CD4-positive, alpha-beta T cell (primary cell): Measurements from ENCODE around the gene UNKL. TPM values are rescaled to one million over a fixed set of nuclear protein-coding genes. Genes with fewer than 3 reads are reported as not detected.

Experiments
- ATAC-seq: fragments of 200-7000 bp; cut with Tn5 transposase; one replicate; pipeline ENCODE4 v1.10.0; 2022; ENCODE audit warnings: mild to moderate bottlenecking; ENCODE audit not compliant: poor library complexity
- CTCF ChIA-PET: fragments of 350-600 bp; sonication (Branson Sonifier 250); formaldehyde crosslinking; loops from one replicate; lab custom pipeline; 2021; ENCODE audit warnings: antibody characterized with exemption, inconsistent platforms; lab: Charles Lee
- POLR2A ChIA-PET: fragments of 350-600 bp; sonication (Branson Sonifier 250); formaldehyde crosslinking; loops from one replicate; lab custom pipeline; 2021; ENCODE audit warnings: antibody characterized with exemption, inconsistent platforms; lab: Charles Lee
- DNase-seq, 14 experiments: peaks; one replicate each; pipeline ENCODE4 v3.0.0-alpha.2; 2013 to 2020; ENCODE audit warnings: mixed read lengths in 2 of 14
- H3K27ac ChIP-seq, 2 donors: one replicate each; pipeline versions ENCODE4 v1.5.1 to v1.7.0; 2013; ENCODE audit warnings: low read length in 2 of 2, low read depth in 1 of 2, mild to moderate bottlenecking in 1 of 2
- H3K27me3 ChIP-seq, 2 experiments: 1 replicate in 1 of 2; 2 replicates in 1 of 2; pipeline versions ENCODE4 v1.6.1 to v1.7.0; 2013; ENCODE audit warnings: low read length in 2 of 2, control low read depth in 1 of 2, mild to moderate bottlenecking in 1 of 2, moderate library complexity in 1 of 2; ENCODE audit not compliant: insufficient read depth in 2 of 2, control insufficient read depth in 1 of 2
- H3K36me3 ChIP-seq: one replicate; pipeline ENCODE4 v1.6.1; 2013; ENCODE audit warnings: low read length, control low read depth; ENCODE audit not compliant: insufficient read depth
- H3K4me1 ChIP-seq: one replicate; pipeline ENCODE4 v1.6.1; 2013; ENCODE audit warnings: low read length, control low read depth; ENCODE audit not compliant: insufficient read depth
- H3K4me3 ChIP-seq: one replicate; pipeline ENCODE4 v1.5.1; 2013; ENCODE audit warnings: mild to moderate bottlenecking, low read length, moderate library complexity
- H3K9me3 ChIP-seq, 2 experiments: 1 replicate in 1 of 2; 2 replicates in 1 of 2; pipeline versions ENCODE4 v1.6.1 to v1.7.0; 2013; ENCODE audit warnings: low read length in 2 of 2, mild to moderate bottlenecking in 2 of 2, control low read depth in 1 of 2, moderate library complexity in 1 of 2; ENCODE audit not compliant: control insufficient read depth in 1 of 2, insufficient read depth in 1 of 2
- H3K27ac Mint-ChIP-seq: one replicate; pipeline ENCODE4 v1.8.0; 2020; ENCODE audit warnings: mixed read lengths
- H3K27me3 Mint-ChIP-seq: one replicate; pipeline ENCODE4 v1.8.0; 2021; ENCODE audit warnings: mixed read lengths
- H3K36me3 Mint-ChIP-seq: one replicate; pipeline ENCODE4 v1.8.0; 2021; ENCODE audit warnings: low read depth, mixed read lengths
- H3K4me1 Mint-ChIP-seq: one replicate; pipeline ENCODE4 v1.8.0; 2021; ENCODE audit warnings: low read depth, mixed read lengths
- H3K4me3 Mint-ChIP-seq: one replicate; pipeline ENCODE4 v1.8.0; 2020; ENCODE audit warnings: mild to moderate bottlenecking, mixed read lengths
- H3K9me3 Mint-ChIP-seq: one replicate; pipeline ENCODE4 v1.8.0; 2020; ENCODE audit warnings: mixed read lengths
- CTCF ChIP-seq: fragments of 200-600 bp; IDR thresholded peaks from one replicate; pipeline ENCODE4 v1.8.0; 2022; ENCODE audit warnings: antibody characterized with exemption, mild to moderate bottlenecking
- intact Hi-C, 2 experiments: fragments of 100-400 bp; cut with DNase I in 1 of 2; cut with micrococcal nuclease in 1 of 2; formaldehyde crosslinking; loops; one replicate each; pipeline versions ENCODE4 v1.15.1 to v1.9.0; 2023 to 2025; cut with DNase I, micrococcal nuclease
- total RNA-seq, 174 experiments: library from RNA in 2 of 174; stranded (reverse) in 2 of 174; gene quantifications; one replicate each; pipeline ENCODE4 v1.2.3 and lab custom pipeline; 2021 to 2026

Gene UNKL
- total RNA-seq, 2 experiments from 2014 or later: 52.6 to 53.2 TPM

- Histone ChIP-seq H3K27ac (no peak overlapping the region), H3K36me3 (peaks cover 63% of the 10 kb centered on the region), H3K27me3 (no peaks in the 10 kb centered on the region), H3K4me3 (no peak overlapping the region), H3K9me3 (peaks cover 0 to 4% of the 10 kb centered on the region in 2 experiments), H3K4me1 (no peaks in the 10 kb centered on the region)
- Mint-ChIP-seq H3K27ac (no peak overlapping the region), H3K9me3 (no peaks in the 10 kb centered on the region), H3K4me1 (no peaks in the 10 kb centered on the region), H3K27me3 (no peaks in the 10 kb centered on the region), H3K36me3 (peaks cover 25% of the 10 kb centered on the region), H3K4me3 (no peak overlapping the region)
- intact Hi-C loops: no loop called here
- no peak for TF ChIP-seq CTCF
- POLR2A ChIA-PET: no interaction called here
- CTCF ChIA-PET: no interaction called here
- no peak for ATAC-seq
- no peak for DNase-seq
Measured at GRCh38 chr16:1454561-1454960, 40.1 kb upstream of the UNKL start.

GRCh38 chr16:1453316-1453715 lies 38.8 kb upstream of the UNKL start:
- Mint-ChIP-seq H3K36me3 (peaks cover 22% of the 10 kb centered on the region), H3K9me3 (no peaks in the 10 kb centered on the region), H3K4me3 (no peak overlapping the region), H3K27ac (no peak overlapping the region), H3K4me1 (no peaks in the 10 kb centered on the region), H3K27me3 (no peaks in the 10 kb centered on the region)
- Histone ChIP-seq H3K36me3 (peaks cover 57% of the 10 kb centered on the region), H3K9me3 (peaks cover 0 to 4% of the 10 kb centered on the region in 2 experiments), H3K4me3 (no peak overlapping the region), H3K27me3 (no peaks in the 10 kb centered on the region), H3K27ac (no peak overlapping the region), H3K4me1 (no peaks in the 10 kb centered on the region)
- ChIA-PET CTCF (no interaction called here), POLR2A (no interaction called here)
- intact Hi-C loops: no loop called here
- no peak for ATAC-seq
- TF ChIP-seq CTCF: no peak
- DNase-seq: no peak

GRCh38 chr16:1452530-1452929 lies 38.0 kb upstream of the UNKL start:
- Histone ChIP-seq H3K4me1 (no peaks in the 10 kb centered on the region), H3K4me3 (no peak overlapping the region), H3K27me3 (no peaks in the 10 kb centered on the region), H3K9me3 (peaks cover 0 to 4% of the 10 kb centered on the region in 2 experiments), H3K36me3 (peaks cover 59% of the 10 kb centered on the region), H3K27ac (no peak overlapping the region)
- Mint-ChIP-seq H3K4me1 (no peaks in the 10 kb centered on the region), H3K4me3 (no peak overlapping the region), H3K27ac (no peak overlapping the region), H3K27me3 (no peaks in the 10 kb centered on the region), H3K36me3 (peaks cover 26% of the 10 kb centered on the region), H3K9me3 (no peaks in the 10 kb centered on the region)
- intact Hi-C loops: no loop called here
- CTCF ChIA-PET: no interaction called here
- no peak for TF ChIP-seq CTCF
- ATAC-seq: no peak
- POLR2A ChIA-PET: no interaction called here
- no peak for DNase-seq
